ENCODE data around the gene INSIG1. TPM values are rescaled to one million over a fixed set of nuclear protein-coding genes. Genes with fewer than 3 reads are reported as not detected.

INSIG1 gene
- total RNA-seq, 1 experiment from 2014 or later: 92.6 TPM

- in situ Hi-C loops (cut with HindIII; ENCODE audit: low pct_unique_long_range_greater_than_20kb, low sequenced_read_pairs) (no loop called here), intact Hi-C loops (cut with micrococcal nuclease; ENCODE audit: unreplicated experiment) (no loop called here)
- ChIA-PET CTCF (no interaction called here), POLR2A (no interaction called here)
- no peak for DNase-seq (ENCODE audit: low read depth, low spot score)
- ATAC-seq: no peak
- TF ChIP-seq TCF7L2 (IDR thresholded peaks at IDR 0.05; ENCODE audit: low read depth, low read length) (no peak), REST (IDR thresholded peaks at IDR 0.05; ENCODE audit: insufficient read depth in 1 of 2, low read depth in 2 of 2, low read length in 1 of 2) (no peak), CTCF (IDR thresholded peaks at IDR 0.05) (no peak), POLR2AphosphoS5 (IDR thresholded peaks at IDR 0.05; ENCODE audit: low read depth, low read length) (no peak), SIN3A (IDR thresholded peaks at IDR 0.05; ENCODE audit: borderline replicate concordance, insufficient read depth, low read depth, low read length) (no peak)
- H3K36me3 ChIP-seq (ENCODE audit: control insufficient read depth, insufficient read depth, low read length): no peaks in the 10 kb centered on the region
- H3K4me1 ChIP-seq (ENCODE audit: control insufficient read depth, insufficient read depth, low read length): no peaks in the 10 kb centered on the region
- H3K27me3 ChIP-seq (ENCODE audit: control insufficient read depth, insufficient read depth, low read length): no peaks in the 10 kb centered on the region
- no TSS peak for BruUV-seq (replicated peaks)
- H3K27ac ChIP-seq (ENCODE audit: low read length): no peak overlapping the region
- H3K9me3 ChIP-seq (ENCODE audit: control insufficient read depth, insufficient read depth, low read depth, low read length): no peaks in the 10 kb centered on the region
- H3K4me3 ChIP-seq (ENCODE audit: low read depth in 2 of 2, low read length in 2 of 2): no peak overlapping the region
These were observed 61.5 kb downstream of the INSIG1 start for GRCh38 chr7:155358948-155359712.

Other genes starting within 250 kb of the INSIG1 start
- not detected for gene HTR5A, start 227.6 kb upstream of the INSIG1 start, total RNA-seq (2021; ENCODE audit: unreplicated experiment)
- 1.5 TPM for gene EN2, start 160.3 kb downstream of the INSIG1 start, total RNA-seq (2021; ENCODE audit: unreplicated experiment)
- not detected for gene CNPY1, start 248.7 kb downstream of the INSIG1 start, total RNA-seq (2021; ENCODE audit: unreplicated experiment)